Calu3 (cell line): ENCODE measurements around the gene C1QC. TPM values are rescaled to one million over a fixed set of nuclear protein-coding genes. Genes with fewer than 3 reads are reported as not detected.
A peak's percentile ranks its signal among the peaks of the same experiment; 100 is the strongest.
"Not testable (repeated sequence)": the region's sequence is repeated elsewhere in the genome, so short reads cannot be mapped to it uniquely, and the experiment has no call there.

Source experiments
- BruUV-seq: library from RNA; stranded (reverse); fragments of 400-500 nt; replicated peaks from 2 replicates; lab custom pipeline; 2021; lab: Mats Ljungman, UMichigan
- CTCF ChIA-PET: fragments of 300-600 bp; sonication (Branson Sonifier 250); formaldehyde crosslinking; loops from one replicate; lab custom pipeline; 2022; ENCODE audit warnings: antibody characterized with exemption; lab: Charles Lee
- DNase-seq: peaks from one replicate; pipeline ENCODE4 v3.0.0; 2022
- H3K27ac Mint-ChIP-seq: one replicate; pipeline ENCODE4 v1.8.0; 2022; ENCODE audit warnings: mixed read lengths; ENCODE audit not compliant: unreplicated experiment
- H3K27me3 Mint-ChIP-seq: one replicate; pipeline ENCODE4 v1.8.0; 2022; ENCODE audit warnings: mixed read lengths; ENCODE audit not compliant: unreplicated experiment
- H3K36me3 Mint-ChIP-seq: one replicate; pipeline ENCODE4 v1.8.0; 2022; ENCODE audit warnings: mild to moderate bottlenecking, moderate library complexity, mixed read lengths; ENCODE audit not compliant: insufficient read depth, unreplicated experiment
- H3K4me1 Mint-ChIP-seq: one replicate; pipeline ENCODE4 v1.8.0; 2022; ENCODE audit warnings: mild to moderate bottlenecking, low read depth, mixed read lengths; ENCODE audit not compliant: unreplicated experiment
- H3K4me3 Mint-ChIP-seq: one replicate; pipeline ENCODE4 v1.8.0; 2022; ENCODE audit warnings: mild to moderate bottlenecking, low read depth, moderate library complexity, mixed read lengths; ENCODE audit not compliant: unreplicated experiment
- H3K9me3 Mint-ChIP-seq: one replicate; pipeline ENCODE4 v1.8.0; 2022; ENCODE audit warnings: low read depth, mixed read lengths; ENCODE audit not compliant: unreplicated experiment
- intact Hi-C: fragments of 100-400 bp; cut with micrococcal nuclease; formaldehyde crosslinking; loops from one replicate; pipeline ENCODE4 v1.10.0; 2022; ENCODE audit not compliant: unreplicated experiment
- total RNA-seq: library from RNA; stranded (reverse); gene quantifications from 2 replicates; pipeline ENCODE4 v1.2.3, GENCODE V29; 2022
- TF ChIP-seq, protein P1 (sequence below): fragments of 200-600 bp; IDR thresholded peaks from one replicate; pipeline ENCODE4 v1.8.0; 2022; ENCODE audit warnings: antibody characterized with exemption; ENCODE audit not compliant: unreplicated experiment

Gene C1QC
- total RNA-seq, 1 experiment from 2014 or later, result not detected

DNA sequence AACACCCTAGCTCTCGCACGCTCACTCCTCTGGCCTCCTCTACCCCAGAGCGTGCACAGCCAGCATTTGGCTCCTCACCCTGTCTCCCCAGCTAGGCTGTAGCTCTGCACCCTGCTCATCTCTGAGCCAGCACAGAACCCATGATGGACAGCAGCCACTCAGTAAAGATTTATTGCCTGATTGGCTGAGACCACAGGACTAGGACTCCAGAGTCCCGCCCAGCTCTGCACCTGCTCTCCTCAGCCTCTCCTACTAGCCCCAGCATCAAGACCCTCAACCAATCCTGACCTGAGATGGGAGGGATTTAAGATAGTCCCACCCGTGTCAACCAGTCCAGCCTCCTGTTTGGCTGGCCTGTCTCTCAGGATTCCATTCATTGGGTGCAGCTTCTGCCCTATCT is 18.9 kb downstream of the C1QC start:
- Mint-ChIP-seq H3K9me3 (no peaks in the 10 kb centered on the region), H3K27ac (no peak overlapping the region), H3K27me3 (peaks cover 89% of the 10 kb centered on the region), H3K36me3 (no peaks in the 10 kb centered on the region), H3K4me3 (no peak overlapping the region), H3K4me1 (no peaks in the 10 kb centered on the region)
- peak; percentile 6 for DNase-seq
- CTCF ChIA-PET, result no interaction called here
- no TSS peak for BruUV-seq
- intact Hi-C loops, result no loop called here
- TF ChIP-seq, protein P1, sequence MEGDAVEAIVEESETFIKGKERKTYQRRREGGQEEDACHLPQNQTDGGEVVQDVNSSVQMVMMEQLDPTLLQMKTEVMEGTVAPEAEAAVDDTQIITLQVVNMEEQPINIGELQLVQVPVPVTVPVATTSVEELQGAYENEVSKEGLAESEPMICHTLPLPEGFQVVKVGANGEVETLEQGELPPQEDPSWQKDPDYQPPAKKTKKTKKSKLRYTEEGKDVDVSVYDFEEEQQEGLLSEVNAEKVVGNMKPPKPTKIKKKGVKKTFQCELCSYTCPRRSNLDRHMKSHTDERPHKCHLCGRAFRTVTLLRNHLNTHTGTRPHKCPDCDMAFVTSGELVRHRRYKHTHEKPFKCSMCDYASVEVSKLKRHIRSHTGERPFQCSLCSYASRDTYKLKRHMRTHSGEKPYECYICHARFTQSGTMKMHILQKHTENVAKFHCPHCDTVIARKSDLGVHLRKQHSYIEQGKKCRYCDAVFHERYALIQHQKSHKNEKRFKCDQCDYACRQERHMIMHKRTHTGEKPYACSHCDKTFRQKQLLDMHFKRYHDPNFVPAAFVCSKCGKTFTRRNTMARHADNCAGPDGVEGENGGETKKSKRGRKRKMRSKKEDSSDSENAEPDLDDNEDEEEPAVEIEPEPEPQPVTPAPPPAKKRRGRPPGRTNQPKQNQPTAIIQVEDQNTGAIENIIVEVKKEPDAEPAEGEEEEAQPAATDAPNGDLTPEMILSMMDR, result no peak

DNA sequence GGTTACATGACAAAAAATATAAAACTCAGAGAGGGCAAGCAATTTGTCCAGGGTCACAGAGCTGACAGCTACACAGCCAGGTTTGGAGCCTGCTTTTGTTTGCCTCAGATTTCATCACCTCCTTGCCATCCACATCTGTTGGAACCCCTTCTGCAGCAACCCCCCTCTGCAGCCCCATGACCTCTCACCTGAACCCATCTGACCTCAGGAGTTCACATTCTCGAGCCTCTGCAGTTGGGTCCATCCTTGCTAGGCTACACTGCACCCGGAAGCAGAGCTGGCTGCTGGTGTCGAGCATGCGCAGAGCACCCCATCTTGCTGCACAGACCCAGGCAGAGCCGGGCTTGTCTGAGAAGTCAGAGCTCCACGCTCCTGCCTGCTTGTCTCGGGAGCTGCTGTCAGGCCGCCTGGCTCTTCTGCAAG is 19.6 kb downstream of the C1QC start:
- Mint-ChIP-seq H3K36me3 (no peaks in the 10 kb centered on the region), H3K4me1 (no peaks in the 10 kb centered on the region), H3K9me3 (no peaks in the 10 kb centered on the region), H3K27me3 (peaks cover 89% of the 10 kb centered on the region), H3K27ac (no peak overlapping the region), H3K4me3 (no peak overlapping the region)
- intact Hi-C loops, result no loop called here
- TF ChIP-seq, protein P1, result no peak
- CTCF ChIA-PET, result no interaction called here
- no peak for DNase-seq
- BruUV-seq, result no TSS peak

DNA sequence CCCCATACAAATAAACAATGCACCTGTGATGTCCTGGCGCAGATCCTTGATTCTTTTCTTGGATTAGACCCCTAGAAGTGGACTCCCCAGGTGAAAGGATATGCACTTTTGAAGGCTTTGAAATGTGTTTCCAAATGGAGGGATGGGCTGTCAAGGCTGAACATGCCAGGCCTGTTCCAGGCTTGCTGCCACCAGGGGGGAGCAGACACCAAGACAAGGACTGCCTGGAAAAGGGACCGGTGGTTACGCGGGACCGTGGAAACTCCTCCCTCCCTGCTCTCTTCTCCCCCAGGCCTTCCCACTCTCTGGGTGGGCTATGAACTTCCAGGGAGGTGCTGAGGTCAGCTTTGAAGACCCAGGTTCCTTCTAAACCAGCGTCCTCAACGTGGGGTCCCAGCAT is 22.3 kb downstream of the C1QC start:
- BruUV-seq, result no TSS peak
- intact Hi-C loops, result no loop called here
- H3K4me3 Mint-ChIP-seq, result no peak overlapping the region
- DNase-seq, result peak; percentile 49
- no peaks in the 10 kb centered on the region for H3K9me3 Mint-ChIP-seq
- no peaks in the 10 kb centered on the region for H3K36me3 Mint-ChIP-seq
- TF ChIP-seq, protein P1, result peak; percentile 44
- CTCF ChIA-PET, result interaction anchor here (1.0 kb wide), 1 partner anchor 265 kb away, joined by 3 read pairs; no protein-coding TSS in a partner anchor
- H3K4me1 Mint-ChIP-seq, result no peaks in the 10 kb centered on the region
- H3K27me3 Mint-ChIP-seq, result peaks cover 88% of the 10 kb centered on the region
- no peak overlapping the region for H3K27ac Mint-ChIP-seq

GRCh38 chr1:22666412-22666811 is 23.0 kb downstream of the C1QC start:
- intact Hi-C loops, result no loop called here
- TF ChIP-seq, protein P1, result no peak
- H3K36me3 Mint-ChIP-seq, result no peaks in the 10 kb centered on the region
- H3K27me3 Mint-ChIP-seq, result peaks cover 88% of the 10 kb centered on the region
- CTCF ChIA-PET, result no interaction called here
- BruUV-seq, result no TSS peak
- no peaks in the 10 kb centered on the region for H3K4me1 Mint-ChIP-seq
- no peak for DNase-seq
- no peak overlapping the region for H3K27ac Mint-ChIP-seq
- H3K4me3 Mint-ChIP-seq, result no peak overlapping the region
- no peaks in the 10 kb centered on the region for H3K9me3 Mint-ChIP-seq

DNA sequence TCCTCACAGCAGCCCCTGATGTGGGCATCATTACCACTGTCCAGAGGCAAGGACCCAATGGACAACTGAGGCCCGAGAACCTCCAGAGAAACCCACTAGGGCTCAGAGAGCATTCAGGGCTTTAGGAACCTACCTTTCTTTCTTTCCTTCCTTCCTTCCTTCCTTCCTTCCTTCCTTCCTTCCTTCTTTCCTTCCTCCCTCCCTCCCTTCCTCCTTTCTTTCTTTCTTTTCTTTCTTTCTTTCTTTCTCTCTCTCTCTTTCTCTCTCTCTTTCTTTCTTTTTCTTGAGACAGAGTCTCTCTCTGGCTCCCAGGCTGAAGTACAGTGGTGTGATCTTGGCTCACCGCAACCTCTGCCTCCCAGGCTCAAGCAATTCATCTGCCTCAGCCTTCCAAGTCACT is 25.4 kb downstream of the C1QC start:
- DNase-seq, H3K4me1 Mint-ChIP-seq, H3K36me3 Mint-ChIP-seq, CTCF ChIA-PET, intact Hi-C loops, H3K4me3 Mint-ChIP-seq, H3K9me3 Mint-ChIP-seq, H3K27ac Mint-ChIP-seq, BruUV-seq: not testable (repeated sequence)
- H3K27me3 Mint-ChIP-seq, result peaks cover 85% of the 10 kb centered on the region
